Breast epithelium (tissue), 4 donors: ENCODE measurements around the gene ABCC4. TPM values are rescaled to one million over a fixed set of nuclear protein-coding genes. Genes with fewer than 3 reads are reported as not detected.
"Not testable (repeated sequence)": the region's sequence is repeated elsewhere in the genome, so short reads cannot be mapped to it uniquely, and the experiment has no call there.

Experiments used
- DNase-seq, 2 donors: peaks; one replicate each; pipeline ENCODE4 v3.0.0-alpha.2; 2019; ENCODE audit warnings: low spot score in 2 of 2
- H3K27ac ChIP-seq, 2 donors: fragments of 200-600 bp; sonication (generic) in 1 of 2; one replicate each; pipeline ENCODE4 v1.5.1; 2016 to 2019; ENCODE audit warnings: mild to moderate bottlenecking in 1 of 2
- H3K27me3 ChIP-seq, 2 donors: fragments of 200-600 bp; sonication (generic) in 1 of 2; one replicate each; pipeline versions ENCODE4 v1.5.1 to v1.6.0; 2017 to 2019; ENCODE audit warnings: control low read depth in 1 of 2, mild to moderate bottlenecking in 1 of 2
- H3K36me3 ChIP-seq: fragments of 200-600 bp; one replicate; pipeline ENCODE4 v1.5.1; 2019
- H3K4me1 ChIP-seq, 2 donors: fragments of 200-600 bp; sonication (generic); one replicate each; pipeline ENCODE4 v1.5.1; 2016 to 2019; ENCODE audit warnings: control low read depth in 1 of 2
- H3K4me3 ChIP-seq, 3 donors: fragments of 200-600 bp; sonication (generic); 1 replicate in 2 of 3; 2 replicates in 1 of 3; pipeline ENCODE4 v1.5.1; 2016 to 2019; ENCODE audit warnings: mild to moderate bottlenecking in 3 of 3, moderate library complexity in 2 of 3
- H3K9me3 ChIP-seq, 2 donors: fragments of 200-600 bp; sonication (generic) in 1 of 2; one replicate each; pipeline ENCODE4 v1.5.1; 2016 to 2019; ENCODE audit warnings: control low read depth in 1 of 2
- POLR2A ChIP-seq: fragments of 450-650 bp; IDR thresholded peaks from one replicate; pipeline ENCODE4 v1.6.1; 2016; ENCODE audit warnings: antibody characterized with exemption, mild to moderate bottlenecking, moderate library complexity
- POLR2AphosphoS5 ChIP-seq, 3 donors: sonication (generic); formaldehyde crosslinking; IDR thresholded peaks; one replicate each; pipeline ENCODE4 v1.6.1; 2017; ENCODE audit warnings: antibody characterized with exemption in 3 of 3
- intact Hi-C: fragments of 100-400 bp; cut with DNase I; formaldehyde crosslinking; loops from one replicate; pipeline ENCODE4 v1.15.1; 2023; ENCODE audit warnings: low total_unique reads
- total RNA-seq, 3 donors: library from RNA; depleted of rRNA; stranded (reverse); fragments of >200 nt; gene quantifications; one replicate each; pipeline ENCODE4 v1.1.0, GENCODE V29; 2016
- TF ChIP-seq, protein P1 (sequence below), 3 donors: fragments of 450-650 bp; IDR thresholded peaks; one replicate each; pipeline ENCODE4 v1.5.1; 2016 to 2017; ENCODE audit warnings: antibody characterized with exemption in 3 of 3, mild to moderate bottlenecking in 3 of 3, moderate library complexity in 3 of 3

ABCC4 gene
- total RNA-seq, 3 donors from 2014 or later, result 4.1 to 6.2 (median 4.5) TPM

DNA sequence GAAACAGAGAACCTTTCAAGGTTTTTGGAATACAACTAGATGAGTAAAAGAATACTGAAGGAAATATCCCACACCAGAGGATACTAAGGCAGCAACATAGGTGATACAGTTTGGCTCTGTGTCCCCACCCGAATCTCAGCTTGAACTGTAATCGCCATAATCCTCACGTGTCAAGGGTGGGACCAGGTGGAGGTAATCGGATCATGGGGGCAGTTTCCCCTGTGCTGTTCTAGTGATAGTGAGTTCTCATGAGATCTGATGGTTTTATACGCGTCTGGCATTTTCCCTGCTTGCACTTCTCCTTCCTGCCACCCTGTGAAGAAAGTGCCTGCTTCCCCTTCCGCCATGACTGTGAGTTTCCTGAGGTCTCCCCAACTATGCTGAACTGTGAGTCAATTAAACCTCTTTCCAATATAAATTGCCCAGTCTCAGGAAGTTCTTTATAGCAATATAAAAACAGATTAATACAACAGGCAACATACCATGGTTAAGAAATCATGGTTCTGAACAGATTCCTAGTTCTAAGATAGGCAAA, 97.0 kb downstream of the ABCC4 start:
- TF ChIP-seq POLR2AphosphoS5 (IDR thresholded peaks at IDR 0.05), result no peak
- no peak for TF ChIP-seq POLR2A
- TF ChIP-seq, protein P1, sequence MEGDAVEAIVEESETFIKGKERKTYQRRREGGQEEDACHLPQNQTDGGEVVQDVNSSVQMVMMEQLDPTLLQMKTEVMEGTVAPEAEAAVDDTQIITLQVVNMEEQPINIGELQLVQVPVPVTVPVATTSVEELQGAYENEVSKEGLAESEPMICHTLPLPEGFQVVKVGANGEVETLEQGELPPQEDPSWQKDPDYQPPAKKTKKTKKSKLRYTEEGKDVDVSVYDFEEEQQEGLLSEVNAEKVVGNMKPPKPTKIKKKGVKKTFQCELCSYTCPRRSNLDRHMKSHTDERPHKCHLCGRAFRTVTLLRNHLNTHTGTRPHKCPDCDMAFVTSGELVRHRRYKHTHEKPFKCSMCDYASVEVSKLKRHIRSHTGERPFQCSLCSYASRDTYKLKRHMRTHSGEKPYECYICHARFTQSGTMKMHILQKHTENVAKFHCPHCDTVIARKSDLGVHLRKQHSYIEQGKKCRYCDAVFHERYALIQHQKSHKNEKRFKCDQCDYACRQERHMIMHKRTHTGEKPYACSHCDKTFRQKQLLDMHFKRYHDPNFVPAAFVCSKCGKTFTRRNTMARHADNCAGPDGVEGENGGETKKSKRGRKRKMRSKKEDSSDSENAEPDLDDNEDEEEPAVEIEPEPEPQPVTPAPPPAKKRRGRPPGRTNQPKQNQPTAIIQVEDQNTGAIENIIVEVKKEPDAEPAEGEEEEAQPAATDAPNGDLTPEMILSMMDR (IDR thresholded peaks at IDR 0.05), result no peak
- no peaks in the 10 kb centered on the region for H3K36me3 ChIP-seq

DNA sequence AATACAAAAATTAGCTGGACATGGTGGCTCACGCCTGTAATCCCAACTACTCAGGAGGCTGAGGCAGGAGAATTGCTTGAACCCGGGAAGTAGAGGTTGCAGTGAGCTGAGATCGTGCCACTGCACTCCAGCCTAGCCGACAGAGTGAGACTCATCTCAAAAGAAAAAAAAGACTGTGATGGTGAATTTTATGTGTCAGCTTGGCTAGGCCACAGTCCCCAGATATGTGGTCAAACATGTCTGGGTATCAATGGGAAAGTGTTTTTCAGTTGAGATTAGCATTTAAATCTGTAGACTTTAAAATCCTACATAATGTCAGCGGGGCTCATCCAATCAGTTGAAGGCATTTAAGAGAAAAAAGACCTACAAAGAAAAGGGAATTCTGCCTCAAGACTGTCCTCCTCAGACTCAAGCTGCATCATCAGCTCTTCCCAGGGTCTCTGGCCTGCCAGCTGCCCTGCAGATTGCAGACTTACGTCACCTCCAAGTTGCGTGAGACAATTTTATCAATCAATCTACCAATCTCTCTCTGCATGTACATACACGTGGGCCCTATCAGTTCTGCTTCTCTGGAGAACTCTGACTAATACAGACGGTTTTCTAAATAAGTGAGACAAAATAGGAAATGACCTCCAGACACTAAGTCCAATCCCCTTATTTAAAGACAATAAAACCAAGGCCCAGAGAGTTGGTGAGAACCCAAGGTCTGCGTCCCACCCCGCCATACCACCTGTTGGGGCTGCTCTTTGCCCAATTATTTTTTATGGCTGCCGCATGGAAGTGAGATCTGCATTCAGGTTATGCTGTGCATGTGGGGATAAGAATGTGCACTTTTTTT, 99.2 kb downstream of the ABCC4 start:
- H3K36me3 ChIP-seq, result no peaks in the 10 kb centered on the region
- H3K9me3 ChIP-seq, result no peaks in the 10 kb centered on the region
- H3K4me1 ChIP-seq, result no peaks in the 10 kb centered on the region
- no peak overlapping the region for H3K4me3 ChIP-seq
- no peak for DNase-seq
- intact Hi-C loops, result no loop called here
- H3K27me3 ChIP-seq, result no peaks in the 10 kb centered on the region
- TF ChIP-seq, protein P1 (IDR thresholded peaks at IDR 0.05), result no peak
- TF ChIP-seq POLR2AphosphoS5 (IDR thresholded peaks at IDR 0.05), result no peak
- no peak for TF ChIP-seq POLR2A
- no peak overlapping the region for H3K27ac ChIP-seq

More for the DNA sequence above, 97.0 kb downstream of the ABCC4 start:
- no peaks in the 10 kb centered on the region for H3K9me3 ChIP-seq
- intact Hi-C loops, result no loop called here
- no peaks in the 10 kb centered on the region for H3K4me1 ChIP-seq
- no peak overlapping the region for H3K27ac ChIP-seq
- no peak overlapping the region for H3K4me3 ChIP-seq
- DNase-seq, result no peak
- H3K27me3 ChIP-seq, result no peaks in the 10 kb centered on the region

DNA sequence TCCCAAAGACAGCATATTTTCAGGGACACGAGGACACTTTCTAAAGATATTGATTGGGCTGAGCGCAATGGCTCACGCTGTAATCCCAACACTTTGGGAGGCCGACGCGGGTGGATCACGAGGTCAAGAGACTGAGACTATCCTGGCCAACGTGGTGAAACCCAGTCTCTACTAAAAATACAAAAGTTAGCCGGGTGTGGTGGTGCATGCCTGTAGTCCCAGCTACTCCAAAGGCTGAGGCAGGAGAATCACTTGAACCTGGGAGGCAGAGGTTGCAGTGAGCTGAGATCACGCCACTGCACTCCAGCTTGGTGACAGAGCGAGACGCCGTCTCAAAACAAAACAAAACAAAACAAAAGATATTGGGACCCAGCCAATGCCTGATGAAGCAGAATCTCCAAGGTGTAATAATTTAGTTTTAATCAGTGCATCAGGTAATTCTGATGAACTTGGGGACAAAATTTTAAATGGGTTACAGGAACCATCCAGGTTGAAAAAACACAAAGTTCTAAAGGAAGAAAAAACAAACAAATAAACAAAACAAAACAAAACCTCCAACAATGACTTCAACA, 100.8 kb downstream of the ABCC4 start:
- not testable (repeated sequence) for H3K27ac ChIP-seq

DNA sequence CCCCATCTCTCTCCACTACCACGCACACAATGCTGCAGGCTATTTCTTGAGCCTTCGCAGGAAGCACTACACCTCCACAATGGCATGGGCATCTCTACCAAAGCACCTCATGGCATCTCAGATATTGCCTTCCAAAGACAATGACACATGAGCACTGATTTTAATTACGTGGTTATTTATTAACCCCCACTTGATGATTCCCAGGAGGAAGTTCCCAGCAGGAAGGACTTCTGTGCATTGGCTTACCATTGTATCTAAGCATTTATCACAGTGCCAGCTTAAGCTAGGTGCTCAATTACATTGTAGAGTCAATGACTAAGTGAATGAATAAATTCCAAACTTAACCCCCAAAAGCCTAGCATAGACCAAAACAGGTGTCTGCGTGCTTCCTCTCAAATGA, 101.4 kb downstream of the ABCC4 start:
- Histone ChIP-seq H3K36me3 (no peaks in the 10 kb centered on the region), H3K4me3 (no peak overlapping the region), H3K9me3 (no peaks in the 10 kb centered on the region), H3K27ac (no peak overlapping the region), H3K4me1 (no peaks in the 10 kb centered on the region), H3K27me3 (no peaks in the 10 kb centered on the region)
- DNase-seq, result no peak
- intact Hi-C loops, result loop anchor here (10.0 kb wide), 1 partner anchor 205 kb away; no protein-coding TSS in a partner anchor
- TF ChIP-seq POLR2AphosphoS5 (IDR thresholded peaks at IDR 0.05), result no peak
- TF ChIP-seq, protein P1 (IDR thresholded peaks at IDR 0.05), result no peak
- no peak for TF ChIP-seq POLR2A

More for the DNA sequence above, 100.8 kb downstream of the ABCC4 start:
- H3K27me3 ChIP-seq, H3K4me3 ChIP-seq, DNase-seq, intact Hi-C loops, H3K36me3 ChIP-seq, H3K9me3 ChIP-seq, H3K4me1 ChIP-seq: not testable (repeated sequence)

DNA sequence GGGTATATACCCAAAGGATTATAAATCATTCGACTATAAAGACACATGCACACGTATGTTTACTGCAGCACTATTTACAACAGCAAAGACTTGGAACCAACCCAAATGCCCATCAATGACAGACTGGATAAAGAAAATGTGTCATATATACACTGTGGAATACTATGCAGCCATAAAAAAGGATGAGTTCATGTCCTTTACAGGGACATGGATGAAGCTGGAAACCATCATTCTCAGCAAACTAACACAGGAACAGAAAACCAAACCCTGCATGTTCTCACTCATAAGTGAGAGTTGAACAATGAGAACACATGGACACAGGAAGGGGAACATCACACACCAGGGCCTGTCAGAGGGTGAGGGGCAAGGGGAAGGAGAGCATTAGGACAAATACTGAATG, 102.6 kb downstream of the ABCC4 start:
- not testable (repeated sequence) for H3K4me3 ChIP-seq, H3K27me3 ChIP-seq, H3K36me3 ChIP-seq, H3K27ac ChIP-seq, H3K9me3 ChIP-seq, DNase-seq, H3K4me1 ChIP-seq
- intact Hi-C loops, result loop anchor here (10.0 kb wide), 1 partner anchor 206 kb away; no protein-coding TSS in a partner anchor

DNA sequence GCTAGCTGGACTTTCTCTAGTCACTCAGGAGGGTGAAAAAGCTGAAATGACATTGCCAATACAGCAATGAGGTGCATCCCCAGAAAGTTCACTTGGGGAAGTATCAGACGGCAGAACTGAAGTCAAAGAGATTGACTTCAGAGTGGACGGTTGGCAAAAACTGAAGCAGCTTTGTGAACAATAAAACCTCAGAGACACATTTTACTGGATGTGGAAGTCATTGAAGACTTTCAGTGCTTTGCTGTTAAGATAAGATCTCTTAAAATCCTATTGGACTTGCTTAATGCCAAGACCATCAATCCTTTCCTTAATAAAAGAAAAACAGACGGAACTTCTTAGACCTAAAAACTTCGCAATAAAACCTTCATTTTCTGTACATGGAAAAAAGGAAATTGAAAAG, 103.7 kb downstream of the ABCC4 start:
- no peak overlapping the region for H3K4me3 ChIP-seq
- intact Hi-C loops, result loop anchor here (10.0 kb wide), 1 partner anchor 207 kb away; no protein-coding TSS in a partner anchor
- no peaks in the 10 kb centered on the region for H3K27me3 ChIP-seq
- DNase-seq, result no peak
- H3K9me3 ChIP-seq, result no peaks in the 10 kb centered on the region
- H3K27ac ChIP-seq, result no peak overlapping the region
- no peaks in the 10 kb centered on the region for H3K36me3 ChIP-seq
- no peak for TF ChIP-seq POLR2A
- no peaks in the 10 kb centered on the region for H3K4me1 ChIP-seq
